C4-2B (cell line): ENCODE measurements around the gene PNMA1.
A peak's percentile ranks its signal among the peaks of the same experiment; 100 is the strongest.

Experiments
- H3K27ac ChIP-seq: fragments of 450-650 bp; 2 replicates; pipeline ENCODE4 v1.5.1; 2017
- CTCF ChIP-seq: fragments of 450-650 bp; conservative IDR thresholded peaks from 2 replicates; pipeline ENCODE4 v1.5.1; 2017; ENCODE audit warnings: mild to moderate bottlenecking
- ZFX ChIP-seq: fragments of 450-650 bp; IDR thresholded peaks from 2 replicates; pipeline ENCODE4 v1.6.1; 2017

PNMA1 gene

GRCh38 chr14:73666583-73666982 lies 47.6 kb downstream of the PNMA1 start:
- TF ChIP-seq CTCF: no peak
- TF ChIP-seq ZFX: no peak
- H3K27ac ChIP-seq: no peak overlapping the region

- TF ChIP-seq ZFX (no peak), CTCF (no peak)
Observed at GRCh38 chr14:73665130-73665529, 49.1 kb downstream of the PNMA1 start.

GRCh38 chr14:73663548-73664212 lies 50.5 kb downstream of the PNMA1 start:
- peak overlapping the region; percentile 33; the same call in 1 of the 2 replicates for H3K27ac ChIP-seq
- no peak for TF ChIP-seq CTCF
- TF ChIP-seq ZFX: no peak

More at GRCh38 chr14:73665130-73665529, 49.1 kb downstream of the PNMA1 start:
- peak overlapping the region; percentile 39; the same call in 1 of the 2 replicates for H3K27ac ChIP-seq

- no peak overlapping the region for H3K27ac ChIP-seq
- TF ChIP-seq ZFX (no peak), CTCF (peak; percentile 61)
Observed at GRCh38 chr14:73662487-73662943, 51.7 kb downstream of the PNMA1 start.

GRCh38 chr14:73661872-73662271 lies 52.3 kb downstream of the PNMA1 start:
- peak overlapping the region; percentile 81 for H3K27ac ChIP-seq
- TF ChIP-seq ZFX (no peak), CTCF (no peak)
